ENCODE data around the gene RANGAP1. TPM values are rescaled to one million over a fixed set of nuclear protein-coding genes. Genes with fewer than 3 reads are reported as not detected.
"Not testable (repeated sequence)": the region's sequence is repeated elsewhere in the genome, so short reads cannot be mapped to it uniquely, and the experiment has no call there.

Gene RANGAP1
- total RNA-seq, 2 experiments from 2014 or later: 113 to 117 TPM

DNA sequence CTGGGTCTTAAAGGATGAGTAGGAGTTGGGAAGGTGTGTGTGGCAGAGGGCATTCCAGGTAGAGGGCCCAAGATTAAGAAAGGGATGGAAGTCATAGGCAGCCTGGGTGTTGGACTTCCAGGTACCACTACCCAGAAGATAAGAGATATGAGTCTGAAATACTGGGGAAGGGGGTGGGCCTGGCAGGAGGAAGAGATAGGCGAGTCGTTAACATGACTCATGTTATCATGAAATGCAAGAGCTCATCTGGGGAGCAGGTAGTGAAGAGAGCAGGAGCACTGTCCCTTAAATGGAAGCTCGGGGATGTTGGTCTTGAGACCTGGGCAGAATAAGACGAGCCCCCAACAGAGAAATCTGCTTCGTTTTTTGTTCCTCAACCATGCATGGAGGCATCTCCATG, 25.5 kb upstream of the RANGAP1 start:
- Mint-ChIP-seq H3K4me3 (no peak overlapping the region), H3K27me3 (no peaks in the 10 kb centered on the region), H3K4me1 (peaks cover 10% of the 10 kb centered on the region), H3K36me3 (ENCODE audit: low read depth) (peaks cover 18% of the 10 kb centered on the region), H3K9me3 (no peaks in the 10 kb centered on the region), H3K27ac (peak overlapping the region; percentile 15)
- no peak for DNase-seq
- ChIA-PET CTCF (interaction anchor here (0.5 to 1.3 kb wide), 3 partner anchors 24 to 277 kb away, joined by 3 to 5 read pairs (median 4); no protein-coding TSS in a partner anchor), POLR2A (no interaction called here)

DNA sequence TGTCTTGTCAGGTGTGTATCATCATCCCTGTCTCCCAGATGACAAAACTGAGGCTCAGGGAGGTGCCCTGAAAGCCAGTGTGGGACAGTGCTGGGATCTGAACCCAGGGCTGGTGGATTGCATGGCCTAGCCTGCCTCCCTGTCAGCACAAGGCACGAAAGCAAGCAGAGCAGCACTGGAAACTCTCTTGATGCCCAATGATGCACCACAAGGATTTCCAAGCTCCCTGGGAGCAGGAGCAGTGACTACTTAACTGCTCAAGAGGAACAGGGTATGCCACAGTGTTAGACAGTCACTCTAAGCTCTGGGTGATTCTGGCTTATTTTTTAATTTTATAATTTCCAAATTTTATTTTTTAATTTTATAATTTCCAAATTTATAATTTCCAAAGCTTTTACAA, 24.3 kb upstream of the RANGAP1 start:
- Mint-ChIP-seq H3K4me3 (no peak overlapping the region), H3K4me1 (peaks cover 13% of the 10 kb centered on the region), H3K27me3 (no peaks in the 10 kb centered on the region), H3K27ac (no peak overlapping the region), H3K36me3 (ENCODE audit: low read depth) (peaks cover 21% of the 10 kb centered on the region), H3K9me3 (no peaks in the 10 kb centered on the region)
- no peak for DNase-seq
- POLR2A ChIA-PET: no interaction called here
- CTCF ChIA-PET: interaction anchor here (1.2 kb wide), 2 partner anchors 9 to 397 kb away, joined by 3 to 4 read pairs; partner anchors contain the start of gene ZC3H7B

DNA sequence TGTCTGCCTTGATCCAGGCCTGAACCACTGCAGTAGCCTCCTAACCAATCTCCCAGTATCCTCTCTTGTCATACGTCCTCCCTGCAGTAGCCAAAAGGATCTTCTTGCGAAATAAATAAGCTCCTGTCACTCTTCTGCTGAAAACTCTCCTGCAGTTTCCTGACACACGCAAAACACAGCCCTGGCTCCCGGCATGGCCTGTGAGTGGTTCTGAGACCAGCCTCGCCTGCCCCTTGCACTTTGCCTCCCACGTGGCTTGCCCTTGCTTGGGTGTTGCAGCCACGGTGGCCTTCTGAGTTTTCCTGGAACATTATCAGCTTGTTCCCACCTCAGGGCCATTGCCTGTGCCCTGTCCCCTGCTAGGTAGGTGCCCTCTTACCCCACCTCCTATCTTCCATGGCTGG, 22.6 kb upstream of the RANGAP1 start:
- Mint-ChIP-seq H3K4me1 (peaks cover 25% of the 10 kb centered on the region), H3K9me3 (no peaks in the 10 kb centered on the region), H3K4me3 (no peak overlapping the region), H3K27me3 (no peaks in the 10 kb centered on the region), H3K27ac (no peak overlapping the region), H3K36me3 (ENCODE audit: low read depth) (peaks cover 19% of the 10 kb centered on the region)
- DNase-seq: no peak
- POLR2A ChIA-PET: no interaction called here
- CTCF ChIA-PET: interaction anchor here (1.3 to 1.4 kb wide), 2 partner anchors 8 to 73 kb away, joined by 3 read pairs; no protein-coding TSS in a partner anchor

DNA sequence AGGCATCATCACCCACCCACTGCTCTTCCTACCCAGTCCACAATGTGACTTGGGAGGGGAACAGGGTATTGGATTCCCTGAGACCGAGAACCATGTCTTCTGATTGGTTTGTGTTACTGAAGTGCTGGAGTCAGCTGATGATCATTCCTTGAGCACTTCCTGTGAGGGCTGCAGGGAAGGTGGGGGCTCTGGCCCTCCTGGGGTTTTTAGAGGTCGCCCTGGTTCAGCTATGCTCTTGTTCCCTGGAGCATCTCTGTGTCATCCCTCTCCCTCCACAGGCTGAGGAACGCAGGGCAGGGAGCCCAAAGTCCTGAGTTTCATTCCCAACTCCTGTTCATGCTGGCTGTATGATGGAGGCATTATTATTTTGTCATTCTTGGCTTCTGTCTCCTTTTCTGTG, 22.1 kb upstream of the RANGAP1 start:
- H3K27me3 Mint-ChIP-seq: no peaks in the 10 kb centered on the region
- peaks cover 19% of the 10 kb centered on the region for H3K36me3 Mint-ChIP-seq (ENCODE audit: low read depth)
- CTCF ChIA-PET: interaction anchor here (1.3 to 1.4 kb wide), 2 partner anchors 9 to 73 kb away, joined by 3 read pairs; no protein-coding TSS in a partner anchor

DNA sequence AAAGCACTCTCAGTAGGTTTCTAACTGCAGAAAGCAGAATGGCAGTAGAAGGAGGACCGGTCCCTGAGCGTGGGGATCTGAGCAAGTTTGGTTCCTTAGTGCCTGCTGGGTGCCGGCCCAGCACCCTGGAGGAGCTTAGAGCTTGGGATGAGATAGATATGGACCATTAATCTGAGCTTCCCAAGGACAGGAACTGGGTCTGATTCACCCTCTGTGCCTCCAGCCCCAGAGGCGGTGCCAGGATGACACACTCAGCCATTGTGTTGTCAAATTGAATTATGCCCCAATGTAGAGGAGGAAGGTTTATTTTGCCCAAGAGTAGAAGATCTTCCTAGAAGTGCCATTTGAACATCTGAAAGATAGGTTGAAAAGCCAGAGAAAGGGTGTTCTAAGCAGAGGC, 19.7 kb upstream of the RANGAP1 start:
- Mint-ChIP-seq H3K36me3 (ENCODE audit: low read depth) (peaks cover 18% of the 10 kb centered on the region), H3K4me3 (no peak overlapping the region), H3K9me3 (no peaks in the 10 kb centered on the region), H3K27ac (no peak overlapping the region), H3K27me3 (no peaks in the 10 kb centered on the region), H3K4me1 (peaks cover 32% of the 10 kb centered on the region)
- DNase-seq: no peak
- CTCF ChIA-PET: interaction anchor here (0.6 to 1.3 kb wide), 3 partner anchors 39 to 1653 kb away, joined by 3 to 4 read pairs (median 3); no protein-coding TSS in a partner anchor
- POLR2A ChIA-PET: interaction anchor here (2.1 kb wide), 1 partner anchor 19 kb away, joined by 6 read pairs; the partner anchor contains the start of gene RANGAP1

More for the DNA sequence above, 22.1 kb upstream of the RANGAP1 start:
- no peak for DNase-seq
- Mint-ChIP-seq H3K9me3 (no peaks in the 10 kb centered on the region), H3K4me1 (peaks cover 29% of the 10 kb centered on the region), H3K4me3 (no peak overlapping the region), H3K27ac (no peak overlapping the region)
- POLR2A ChIA-PET: no interaction called here

DNA sequence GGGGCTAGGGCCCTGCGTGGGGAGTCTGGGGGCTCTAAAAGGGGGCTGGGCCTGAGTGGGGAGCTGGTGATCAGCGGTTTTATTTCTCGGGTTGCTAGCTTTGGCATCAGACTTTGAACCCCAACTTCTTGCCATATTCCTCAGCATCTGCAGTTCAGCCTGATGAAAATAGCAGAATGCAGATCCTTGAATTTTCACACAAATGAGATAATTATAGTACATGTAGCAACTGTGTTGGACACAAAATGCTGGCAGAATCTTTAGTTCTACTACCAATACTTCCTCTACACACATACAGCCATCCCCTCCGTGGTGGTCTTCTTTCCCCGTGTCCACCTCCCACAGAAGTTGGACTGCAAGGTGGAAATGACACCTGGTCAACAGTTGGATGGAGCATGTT, 16.8 kb upstream of the RANGAP1 start:
- no peaks in the 10 kb centered on the region for H3K9me3 Mint-ChIP-seq
- peak overlapping the region; percentile 83 for H3K27ac Mint-ChIP-seq
- peak overlapping the region; percentile 78 for H3K4me3 Mint-ChIP-seq
- CTCF ChIA-PET: interaction anchor here (1.4 to 1.6 kb wide), 2 partner anchors 133 to 215 kb away, joined by 3 to 4 read pairs; no protein-coding TSS in a partner anchor
- no peaks in the 10 kb centered on the region for H3K27me3 Mint-ChIP-seq
- no peak for DNase-seq
- H3K36me3 Mint-ChIP-seq (ENCODE audit: low read depth): peaks cover 10% of the 10 kb centered on the region
- POLR2A ChIA-PET: no interaction called here
- H3K4me1 Mint-ChIP-seq: peaks cover 31% of the 10 kb centered on the region

DNA sequence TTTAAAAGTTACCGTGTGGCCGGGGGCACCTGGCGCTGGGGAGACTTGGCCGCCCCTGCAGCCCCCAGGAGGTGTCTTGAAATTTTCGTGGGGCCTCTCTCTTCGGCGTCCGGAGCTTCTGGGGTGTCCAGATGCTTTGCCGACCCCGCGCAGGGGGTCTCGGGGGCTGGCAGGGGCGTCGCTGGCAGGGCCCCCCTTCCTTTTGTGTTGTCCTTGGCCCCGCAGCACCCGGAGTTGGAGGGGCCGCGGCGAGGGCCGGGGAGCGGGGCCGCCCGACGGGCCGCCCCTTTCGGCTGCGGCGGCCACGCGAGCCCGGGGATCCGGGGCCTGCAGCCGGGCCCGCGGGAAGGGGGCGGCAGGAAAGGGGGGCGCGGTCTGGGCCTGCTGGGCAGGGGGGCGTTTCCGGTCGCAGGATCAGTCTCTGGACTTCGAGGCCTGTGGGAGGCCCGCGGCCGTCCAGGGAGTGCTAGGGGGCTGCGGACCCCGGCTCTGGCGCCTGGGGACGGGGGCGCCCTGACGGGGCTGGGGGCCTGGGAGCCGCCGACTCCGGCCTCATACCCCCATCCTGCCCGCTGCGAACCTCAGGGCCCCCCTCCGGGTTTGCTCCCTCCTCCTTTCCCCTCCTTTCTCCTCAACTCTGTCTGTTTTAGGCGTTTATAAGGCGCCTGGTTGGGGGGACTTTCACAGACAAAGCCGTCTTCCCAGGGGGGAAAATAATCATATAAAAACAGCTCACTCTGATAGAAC, 16.2 kb upstream of the RANGAP1 start:
- ChIA-PET POLR2A (interaction anchor here (0.6 kb wide), 1 partner anchor 1453 kb away, joined by 4 read pairs; no protein-coding TSS in a partner anchor), CTCF (interaction anchor here (0.7 to 1.6 kb wide), 9 partner anchors 8 to 216 kb away, joined by 3 to 4 read pairs (median 3); partner anchors contain the start of gene RANGAP1)
- H3K4me3 Mint-ChIP-seq: peak overlapping the region; percentile 78
- H3K4me1 Mint-ChIP-seq: peaks cover 31% of the 10 kb centered on the region
- peaks cover 6% of the 10 kb centered on the region for H3K36me3 Mint-ChIP-seq (ENCODE audit: low read depth)
- no peak for DNase-seq
- peak overlapping the region; percentile 84 for H3K27ac Mint-ChIP-seq
- no peaks in the 10 kb centered on the region for H3K9me3 Mint-ChIP-seq
- no peaks in the 10 kb centered on the region for H3K27me3 Mint-ChIP-seq

DNA sequence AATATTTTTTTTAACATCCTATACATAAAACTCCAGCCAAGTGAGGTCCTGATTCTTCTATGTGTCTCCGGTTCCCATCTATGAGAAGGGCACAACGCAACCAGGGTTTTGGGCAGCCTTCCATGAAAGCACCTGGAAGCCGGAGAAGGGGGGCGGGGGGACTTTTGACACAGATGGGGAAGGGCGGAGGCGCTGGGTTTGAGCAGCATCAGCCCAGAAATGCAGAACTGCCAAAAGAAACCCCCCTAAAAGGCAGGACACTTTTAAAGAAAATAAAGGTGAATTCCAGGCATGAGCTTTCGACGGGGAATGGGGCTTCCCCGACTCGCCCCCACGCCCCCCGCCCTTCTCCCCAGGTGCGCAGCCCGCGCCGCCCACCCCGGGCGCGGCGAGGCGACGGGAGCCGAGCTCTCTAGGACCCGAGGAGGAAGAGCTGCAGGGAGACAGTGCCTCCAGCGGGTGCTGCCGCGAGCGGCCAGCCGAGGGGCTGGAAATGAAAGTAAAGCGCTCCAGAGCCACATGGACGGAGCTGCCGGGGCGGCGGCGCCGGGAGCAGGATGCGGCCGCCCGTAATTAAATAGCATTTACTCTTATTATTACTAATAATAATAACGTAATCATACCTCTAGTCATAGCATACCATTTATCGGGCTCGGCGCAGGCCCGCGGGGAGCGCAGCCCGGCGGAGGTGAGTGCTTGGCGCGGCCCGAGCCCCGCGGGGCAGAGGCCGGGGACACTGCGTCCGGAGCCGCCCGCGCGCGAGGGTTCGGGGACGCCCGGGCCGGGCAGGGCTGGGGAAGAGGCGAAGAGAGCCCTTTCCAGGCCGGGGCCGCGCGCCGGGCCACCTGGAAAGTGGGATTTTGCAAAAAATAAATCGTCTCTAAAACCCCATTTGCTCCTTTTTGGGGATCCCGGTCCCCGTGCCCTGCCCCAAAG, 15.4 kb upstream of the RANGAP1 start, which contains the start of gene ZC3H7B:
TSS of gene ZC3H7B (plus strand) at position 441 of the 936 bp plus-strand sequence. CDS start 19,136 bp downstream, outside the sequence.
- ChIA-PET CTCF (interaction anchor here (0.7 to 1.2 kb wide), 8 partner anchors 9 to 102 kb away, joined by 3 to 4 read pairs (median 3); partner anchors contain the start of gene RANGAP1), POLR2A (interaction anchor here (0.6 kb wide), 2 partner anchors 98 to 1453 kb away, joined by 4 to 5 read pairs; no protein-coding TSS in a partner anchor)
- H3K27ac Mint-ChIP-seq: peak within 1 kb of the TSS; percentile 84
- peak; percentile 87 for DNase-seq
- H3K4me1 Mint-ChIP-seq: peaks cover 31% of the 10 kb centered on the region
- H3K9me3 Mint-ChIP-seq: no peaks in the 10 kb centered on the region
- no peaks in the 10 kb centered on the region for H3K27me3 Mint-ChIP-seq
- peaks cover 5% of the 10 kb centered on the region for H3K36me3 Mint-ChIP-seq (ENCODE audit: low read depth)
- peak within 1 kb of the TSS; percentile 78 for H3K4me3 Mint-ChIP-seq

DNA sequence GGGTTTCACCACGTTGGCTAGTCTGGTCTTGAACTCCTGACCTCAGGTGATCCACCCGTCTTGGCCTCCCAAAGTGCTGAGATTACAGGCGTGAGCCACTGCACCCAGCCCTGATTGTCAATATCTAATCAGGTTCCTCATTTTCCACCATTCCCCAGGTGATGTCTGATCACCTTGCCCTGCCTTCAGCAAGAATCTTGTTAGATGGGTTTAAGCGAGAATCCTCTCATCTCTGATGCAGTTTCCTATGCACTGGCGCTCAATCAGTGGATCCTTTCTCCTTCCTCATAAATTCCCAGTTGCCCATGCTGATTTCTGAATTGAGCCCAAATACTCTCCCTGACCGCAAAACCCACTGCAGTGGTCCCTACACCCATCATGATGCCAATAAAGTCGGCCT, 14.7 kb upstream of the RANGAP1 start:
- Mint-ChIP-seq H3K4me3 (peak overlapping the region; percentile 60), H3K9me3 (no peaks in the 10 kb centered on the region), H3K4me1 (peaks cover 31% of the 10 kb centered on the region), H3K27ac (peak overlapping the region; percentile 47), H3K36me3 (ENCODE audit: low read depth) (peaks cover 2% of the 10 kb centered on the region), H3K27me3 (no peaks in the 10 kb centered on the region)
- ChIA-PET CTCF (interaction anchor here (0.7 to 1.2 kb wide), 4 partner anchors 10 to 62 kb away, joined by 3 to 4 read pairs (median 4); partner anchors contain the start of gene RANGAP1), POLR2A (interaction anchor here (0.6 kb wide), 1 partner anchor 99 kb away, joined by 5 read pairs; no protein-coding TSS in a partner anchor)
- DNase-seq: no peak

DNA sequence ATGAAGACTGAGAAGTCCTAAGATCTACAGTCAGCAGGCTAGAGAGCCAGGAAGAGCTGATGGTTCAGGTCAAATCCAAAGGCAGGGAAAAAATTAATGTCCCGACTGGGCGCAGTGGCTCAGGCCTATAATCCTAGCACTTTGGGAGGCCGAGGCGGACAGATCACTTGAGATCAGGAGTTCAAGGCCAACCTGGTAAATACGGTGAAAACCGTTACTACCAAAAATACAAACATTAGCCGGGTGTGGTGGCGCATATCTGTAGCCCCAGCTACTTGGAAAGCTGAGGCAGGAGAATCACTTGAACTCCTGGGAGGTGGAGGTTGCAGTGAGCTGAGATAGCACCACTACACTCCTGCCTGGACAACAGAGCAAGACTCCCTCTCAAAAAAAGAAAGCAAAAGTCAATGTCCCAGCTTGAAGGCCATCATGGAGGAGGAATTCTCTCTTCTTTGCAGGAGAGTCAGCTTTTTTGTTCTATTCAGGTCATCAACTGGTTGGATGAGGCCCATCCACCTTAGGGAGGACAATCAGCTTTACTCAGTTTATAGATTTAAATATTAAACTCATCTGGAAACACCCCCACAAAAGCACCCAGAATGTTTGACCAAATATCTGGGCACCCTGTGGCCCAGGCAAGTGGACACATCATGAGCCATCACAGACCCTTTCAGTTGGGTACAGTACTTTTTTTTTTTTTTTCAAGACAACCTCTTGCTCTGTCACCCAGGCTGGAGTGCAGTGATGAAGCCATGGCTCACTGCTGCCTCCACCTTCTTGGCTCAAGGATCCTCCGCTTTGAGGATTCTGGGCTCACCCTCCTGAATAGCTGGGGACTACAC, 11.1 kb upstream of the RANGAP1 start:
- Mint-ChIP-seq H3K27ac (no peak overlapping the region), H3K36me3 (ENCODE audit: low read depth) (no peaks in the 10 kb centered on the region), H3K27me3 (no peaks in the 10 kb centered on the region), H3K4me3 (no peak overlapping the region), H3K9me3 (no peaks in the 10 kb centered on the region), H3K4me1 (peaks cover 5% of the 10 kb centered on the region)
- POLR2A ChIA-PET: no interaction called here
- CTCF ChIA-PET: interaction anchor here (0.6 to 1.0 kb wide), 3 partner anchors 10 to 902 kb away, joined by 3 to 4 read pairs (median 3); no protein-coding TSS in a partner anchor
- no peak for DNase-seq

DNA sequence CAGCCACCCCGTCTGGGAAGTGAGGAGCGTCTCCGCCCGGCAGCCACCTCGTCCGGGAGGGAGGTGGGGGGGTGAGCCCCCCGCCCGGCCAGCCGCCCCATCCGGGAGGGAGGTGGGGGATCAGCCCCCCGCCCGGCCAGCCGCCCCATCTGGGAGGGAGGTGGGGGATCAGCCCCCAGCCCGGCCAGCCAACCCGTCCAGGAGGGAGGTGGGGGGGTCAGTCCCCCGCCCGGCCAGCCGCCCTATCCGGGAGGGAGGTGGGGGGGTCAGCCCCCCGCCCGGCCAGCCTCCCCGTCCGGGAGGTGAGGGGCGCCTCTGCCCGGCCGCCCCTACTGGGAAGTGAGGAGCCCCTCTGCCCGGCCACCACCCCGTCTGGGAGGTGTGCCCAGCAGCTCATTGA, 8.8 kb upstream of the RANGAP1 start:
- H3K27me3 Mint-ChIP-seq; H3K4me1 Mint-ChIP-seq; DNase-seq; H3K4me3 Mint-ChIP-seq; POLR2A ChIA-PET; H3K9me3 Mint-ChIP-seq; H3K36me3 Mint-ChIP-seq (ENCODE audit: low read depth); CTCF ChIA-PET; H3K27ac Mint-ChIP-seq: not testable (repeated sequence)
